Thyroid gland (tissue), 4 donors: ENCODE data around the gene PCDH18.

Experiments
- POLR2A ChIP-seq, 2 donors: fragments of 450-650 bp; IDR thresholded peaks; one replicate each; pipeline ENCODE4 v1.6.1; 2017; ENCODE audit warnings: antibody characterized with exemption in 2 of 2, mild to moderate bottlenecking in 2 of 2, moderate library complexity in 1 of 2
- TF ChIP-seq, protein P1 (sequence below), 6 experiments: fragments of 200-600 bp in 3 of 6; fragments of 450-650 bp in 3 of 6; sonication (generic) in 3 of 6; IDR thresholded peaks; one replicate each; pipeline ENCODE4 v1.5.1; 2016 to 2019; ENCODE audit warnings: antibody characterized with exemption in 6 of 6, mild to moderate bottlenecking in 2 of 6, inconsistent platforms in 1 of 6, moderate library complexity in 1 of 6

DNA sequence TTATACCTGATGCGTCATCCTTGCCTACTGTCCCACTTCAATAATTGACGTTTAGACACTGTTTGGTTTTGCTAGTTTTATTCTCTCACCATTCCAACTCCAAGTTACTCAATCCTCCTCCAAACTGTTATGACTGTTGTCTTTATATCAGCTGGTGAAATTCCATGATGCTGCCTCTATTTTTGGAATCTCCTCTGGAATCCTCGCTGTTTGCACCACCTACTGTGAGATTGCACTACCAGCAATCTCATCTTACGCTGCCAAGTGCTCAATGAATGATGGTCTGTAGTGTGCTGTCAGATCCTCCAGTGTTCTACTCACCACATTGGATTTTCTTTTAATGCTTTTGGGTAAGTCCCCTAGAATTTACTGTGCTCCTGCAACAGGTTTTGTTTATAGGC is 13.2 kb upstream of the PCDH18 start:
- no peak for TF ChIP-seq POLR2A (IDR thresholded peaks at IDR 0.05)
- TF ChIP-seq, protein P1, sequence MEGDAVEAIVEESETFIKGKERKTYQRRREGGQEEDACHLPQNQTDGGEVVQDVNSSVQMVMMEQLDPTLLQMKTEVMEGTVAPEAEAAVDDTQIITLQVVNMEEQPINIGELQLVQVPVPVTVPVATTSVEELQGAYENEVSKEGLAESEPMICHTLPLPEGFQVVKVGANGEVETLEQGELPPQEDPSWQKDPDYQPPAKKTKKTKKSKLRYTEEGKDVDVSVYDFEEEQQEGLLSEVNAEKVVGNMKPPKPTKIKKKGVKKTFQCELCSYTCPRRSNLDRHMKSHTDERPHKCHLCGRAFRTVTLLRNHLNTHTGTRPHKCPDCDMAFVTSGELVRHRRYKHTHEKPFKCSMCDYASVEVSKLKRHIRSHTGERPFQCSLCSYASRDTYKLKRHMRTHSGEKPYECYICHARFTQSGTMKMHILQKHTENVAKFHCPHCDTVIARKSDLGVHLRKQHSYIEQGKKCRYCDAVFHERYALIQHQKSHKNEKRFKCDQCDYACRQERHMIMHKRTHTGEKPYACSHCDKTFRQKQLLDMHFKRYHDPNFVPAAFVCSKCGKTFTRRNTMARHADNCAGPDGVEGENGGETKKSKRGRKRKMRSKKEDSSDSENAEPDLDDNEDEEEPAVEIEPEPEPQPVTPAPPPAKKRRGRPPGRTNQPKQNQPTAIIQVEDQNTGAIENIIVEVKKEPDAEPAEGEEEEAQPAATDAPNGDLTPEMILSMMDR (IDR thresholded peaks at IDR 0.05), result no peak
